HG02840 (cell line): Measurements from ENCODE around the gene BLTP3A.
"Not testable (repeated sequence)": the region's sequence is repeated elsewhere in the genome, so short reads cannot be mapped to it uniquely, and the experiment has no call there.

Experiments
- ATAC-seq: cut with Tn5 transposase; IDR thresholded peaks from one replicate; pipeline ENCODE4 v1.9.1; 2021; ENCODE audit warnings: mild to moderate bottlenecking, moderate library complexity, moderate number of reproducible peaks; ENCODE audit not compliant: unreplicated experiment, low FRiP score

The BLTP3A gene

GRCh38 chr6:34791701-34792604 lies at the start of gene BLTP3A:
BLTP3A (plus strand) TSS chr6:34792083; CDS start chr6:34792251, 168 bp downstream.
- peak; percentile 66 for ATAC-seq

GRCh38 chr6:34742094-34742493 lies 49.8 kb upstream of the BLTP3A start:
- no peak for ATAC-seq

- no peak for ATAC-seq
Observed at GRCh38 chr6:34743625-34744293, 48.1 kb upstream of the BLTP3A start.

- not testable (repeated sequence) for ATAC-seq
Observed at GRCh38 chr6:34744294-34744647, 47.6 kb upstream of the BLTP3A start.

GRCh38 chr6:34745277-34746103 lies 46.4 kb upstream of the BLTP3A start:
- no peak for ATAC-seq

GRCh38 chr6:34746104-34746846 lies 45.6 kb upstream of the BLTP3A start:
- no peak for ATAC-seq

- no peak for ATAC-seq
Observed at GRCh38 chr6:34748757-34749156, 43.1 kb upstream of the BLTP3A start.

- not testable (repeated sequence) for ATAC-seq
Observed at GRCh38 chr6:34756513-34756856, 35.4 kb upstream of the BLTP3A start.

- ATAC-seq, result no peak
Observed at GRCh38 chr6:34757687-34758274, 34.1 kb upstream of the BLTP3A start.

GRCh38 chr6:34760108-34760507 lies 31.8 kb upstream of the BLTP3A start:
- ATAC-seq, result no peak

- ATAC-seq, result not testable (repeated sequence)
Observed at GRCh38 chr6:34761681-34762080, 30.2 kb upstream of the BLTP3A start.

GRCh38 chr6:34768148-34768547 lies 23.7 kb upstream of the BLTP3A start:
- no peak for ATAC-seq

- ATAC-seq, result no peak
Observed at GRCh38 chr6:34771727-34772126, 20.2 kb upstream of the BLTP3A start.

GRCh38 chr6:34772940-34773339 lies 18.9 kb upstream of the BLTP3A start:
- ATAC-seq, result no peak

GRCh38 chr6:34773916-34774315 lies 18.0 kb upstream of the BLTP3A start:
- no peak for ATAC-seq

GRCh38 chr6:34774967-34775366 lies 16.9 kb upstream of the BLTP3A start:
- ATAC-seq, result no peak

GRCh38 chr6:34785375-34785774 lies 6.5 kb upstream of the BLTP3A start:
- not testable (repeated sequence) for ATAC-seq

GRCh38 chr6:34787152-34787551 lies 4.7 kb upstream of the BLTP3A start:
- not testable (repeated sequence) for ATAC-seq

- ATAC-seq, result no peak
Observed at GRCh38 chr6:34788111-34788510, 3.8 kb upstream of the BLTP3A start.

- peak; percentile 41 for ATAC-seq
Observed at GRCh38 chr6:34791164-34791700, 651 bp upstream of the BLTP3A start.
